AG09319 (cell line): ENCODE measurements around the gene HOXC10.

Source experiments
- DNase-seq: peaks from one replicate; pipeline ENCODE4 v3.0.0-alpha.2; 2010; ENCODE audit warnings: low read depth; ENCODE audit errors: extremely low read depth
- CTCF ChIP-seq: IDR thresholded peaks from 2 replicates; pipeline ENCODE4 v1.5.1; 2011; ENCODE audit warnings: low read depth, mild to moderate bottlenecking, inconsistent platforms, low read length, moderate library complexity

Gene HOXC10

GRCh38 chr12:53975479-53976152, 9.3 kb upstream of the HOXC10 start:
- no peak for TF ChIP-seq CTCF
- DNase-seq = no peak

- TF ChIP-seq CTCF = no peak
- DNase-seq = no peak
Observed at GRCh38 chr12:53976172-53976822, 8.6 kb upstream of the HOXC10 start.

GRCh38 chr12:53976823-53977595, 7.9 kb upstream of the HOXC10 start:
- no peak for DNase-seq
- TF ChIP-seq CTCF = no peak

- no peak for DNase-seq
- TF ChIP-seq CTCF = no peak
Observed at GRCh38 chr12:53977596-53978445, 7.1 kb upstream of the HOXC10 start.

- no peak for DNase-seq
Observed at GRCh38 chr12:53978477-53979356, 6.2 kb upstream of the HOXC10 start.

More at GRCh38 chr12:53978477-53979356, 6.2 kb upstream of the HOXC10 start:
- TF ChIP-seq CTCF = no peak
